GM19452 (cell line): Measurements from ENCODE around the gene OTUD3.

Source experiments
- ATAC-seq: cut with Tn5 transposase; IDR thresholded peaks from one replicate; pipeline ENCODE4 v1.9.1; 2021; ENCODE audit not compliant: unreplicated experiment

The OTUD3 gene

DNA sequence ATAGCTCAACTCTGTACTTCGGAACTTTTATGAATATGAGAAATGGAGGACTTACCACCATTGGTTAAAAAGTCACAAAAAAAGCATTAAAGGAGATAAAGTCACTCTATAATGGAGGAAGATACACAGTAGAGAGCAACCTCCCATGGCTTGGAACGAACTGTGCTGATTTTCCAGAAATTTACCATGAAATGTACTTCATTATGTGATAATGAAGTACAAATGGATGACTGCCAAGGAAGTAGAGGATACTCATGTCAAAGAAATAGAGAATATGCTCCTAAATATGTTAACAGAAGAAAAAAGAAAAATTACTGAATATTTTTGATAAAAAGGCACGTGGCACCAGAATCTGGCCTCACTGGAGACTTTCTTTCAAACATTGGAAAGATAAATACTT, 64.8 kb downstream of the OTUD3 start:
- no peak for ATAC-seq

DNA sequence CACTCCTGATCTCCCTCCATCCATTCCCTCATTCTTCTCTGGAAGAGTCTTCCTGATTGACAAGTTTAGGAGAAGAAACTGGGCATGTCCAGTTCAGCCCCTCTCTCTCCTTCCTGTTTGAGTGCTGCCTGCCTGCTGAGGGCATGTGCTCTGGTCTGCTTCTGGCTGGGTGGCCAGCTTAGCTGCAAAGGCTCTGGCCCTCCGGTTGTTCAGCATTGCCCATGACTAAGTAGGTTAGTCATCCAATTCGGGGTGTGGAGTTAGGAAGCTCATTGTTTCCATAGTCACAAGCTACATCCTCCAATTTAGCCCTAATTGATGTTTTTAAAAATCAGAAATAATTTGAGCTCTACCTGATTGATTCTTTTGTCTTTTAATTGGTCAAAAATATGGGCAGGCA, 66.8 kb downstream of the OTUD3 start:
- no peak for ATAC-seq

DNA sequence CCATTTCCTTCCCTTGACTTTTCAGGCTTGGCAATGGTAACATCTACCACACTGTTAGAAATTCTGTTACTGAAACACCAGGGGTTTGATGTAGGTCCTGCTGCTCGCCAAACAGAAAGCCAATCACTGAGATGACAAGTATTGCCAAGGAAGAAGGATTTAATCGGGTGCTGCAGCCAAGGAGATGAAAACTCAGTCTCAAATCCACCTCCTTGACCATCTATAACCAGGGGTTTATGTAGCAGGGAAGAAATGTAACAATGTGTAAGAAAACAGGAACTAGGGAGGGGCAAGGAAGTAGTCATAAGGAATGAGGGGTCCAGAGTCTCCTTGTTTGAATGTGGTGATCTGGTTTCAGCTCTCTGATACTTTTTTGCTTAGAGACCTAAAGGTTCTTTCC, 71.9 kb downstream of the OTUD3 start:
- ATAC-seq = no peak

DNA sequence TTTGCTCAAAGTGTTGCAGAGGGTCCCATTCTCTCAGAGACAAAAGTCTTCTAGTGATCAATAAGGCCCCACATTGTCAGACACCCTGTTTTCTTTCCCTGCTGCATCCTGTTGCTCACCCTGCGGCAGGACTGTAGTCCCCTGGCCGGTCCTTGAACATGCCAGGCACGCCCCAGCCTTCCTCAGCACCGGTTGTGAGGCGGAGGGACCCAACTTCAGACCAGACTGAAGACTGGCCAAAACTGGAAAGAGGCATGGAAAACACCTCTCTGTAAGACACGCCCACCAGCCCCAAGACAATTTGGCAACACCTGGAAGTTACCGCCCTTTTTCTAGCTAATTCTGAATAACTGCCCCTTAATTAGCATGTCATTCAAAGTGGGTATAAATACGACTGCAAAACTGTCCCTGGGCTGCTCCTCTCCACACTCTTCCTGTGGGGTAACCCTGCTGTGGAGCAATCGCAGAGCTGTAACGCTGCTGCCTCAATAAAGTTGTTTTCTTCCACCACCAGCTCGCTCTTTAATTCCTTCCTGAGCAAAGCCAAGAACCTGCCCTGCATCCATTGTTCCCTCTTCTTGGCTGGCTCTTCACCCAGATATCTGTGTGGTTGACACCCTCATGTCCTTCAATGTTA, 73.5 kb downstream of the OTUD3 start:
- no peak for ATAC-seq

GRCh38 chr1:19957779-19958178, 75.6 kb downstream of the OTUD3 start:
- no peak for ATAC-seq

- ATAC-seq = no peak
Measured at GRCh38 chr1:19960591-19960990, 78.4 kb downstream of the OTUD3 start.
